Ascending aorta (tissue), 2 donors: ENCODE results near the gene PAQR5. TPM values are rescaled to one million over a fixed set of nuclear protein-coding genes. Genes with fewer than 3 reads are reported as not detected.

Experiments used
- DNase-seq, 2 donors: peaks; one replicate each; pipeline ENCODE4 v3.0.0-alpha.2; 2019; ENCODE audit warnings: low spot score in 2 of 2
- H3K27ac ChIP-seq, 2 donors: fragments of 200-600 bp; sonication (generic); one replicate each; pipeline ENCODE4 v1.5.1; 2016 to 2017; ENCODE audit warnings: mild to moderate bottlenecking in 1 of 2
- H3K27me3 ChIP-seq: fragments of 200-600 bp; sonication (generic); one replicate; pipeline ENCODE4 v1.5.1; 2017
- H3K36me3 ChIP-seq, 2 donors: fragments of 200-600 bp; sonication (generic); one replicate each; pipeline ENCODE4 v1.5.1; 2016
- H3K4me1 ChIP-seq, 2 donors: fragments of 200-600 bp; sonication (generic); one replicate each; pipeline ENCODE4 v1.5.1; 2016 to 2017; ENCODE audit warnings: mild to moderate bottlenecking in 1 of 2
- H3K4me3 ChIP-seq, 2 donors: fragments of 200-600 bp; sonication (generic); one replicate each; pipeline ENCODE4 v1.5.1; 2016 to 2017; ENCODE audit warnings: mild to moderate bottlenecking in 1 of 2
- H3K9me3 ChIP-seq, 2 donors: fragments of 200-600 bp; sonication (generic); one replicate each; pipeline ENCODE4 v1.5.1; 2016
- intact Hi-C: fragments of 100-400 bp; cut with DNase I; formaldehyde crosslinking; loops from one replicate; pipeline ENCODE4 v1.15.1; 2023
- total RNA-seq: library from RNA; depleted of rRNA; stranded (reverse); fragments of >200 nt; gene quantifications from one replicate; pipeline ENCODE4 v1.1.0, GENCODE V29; 2016
- TF ChIP-seq, protein P1 (sequence below), 3 experiments: fragments of 200-600 bp in 2 of 3; fragments of 450-650 bp in 1 of 3; sonication (generic) in 2 of 3; IDR thresholded peaks; one replicate each; pipeline ENCODE4 v1.5.1; 2016 to 2019; ENCODE audit warnings: antibody characterized with exemption in 3 of 3, mild to moderate bottlenecking in 1 of 3, moderate library complexity in 1 of 3

PAQR5 gene
- total RNA-seq, 1 donor from 2014 or later: 1.1 TPM

DNA sequence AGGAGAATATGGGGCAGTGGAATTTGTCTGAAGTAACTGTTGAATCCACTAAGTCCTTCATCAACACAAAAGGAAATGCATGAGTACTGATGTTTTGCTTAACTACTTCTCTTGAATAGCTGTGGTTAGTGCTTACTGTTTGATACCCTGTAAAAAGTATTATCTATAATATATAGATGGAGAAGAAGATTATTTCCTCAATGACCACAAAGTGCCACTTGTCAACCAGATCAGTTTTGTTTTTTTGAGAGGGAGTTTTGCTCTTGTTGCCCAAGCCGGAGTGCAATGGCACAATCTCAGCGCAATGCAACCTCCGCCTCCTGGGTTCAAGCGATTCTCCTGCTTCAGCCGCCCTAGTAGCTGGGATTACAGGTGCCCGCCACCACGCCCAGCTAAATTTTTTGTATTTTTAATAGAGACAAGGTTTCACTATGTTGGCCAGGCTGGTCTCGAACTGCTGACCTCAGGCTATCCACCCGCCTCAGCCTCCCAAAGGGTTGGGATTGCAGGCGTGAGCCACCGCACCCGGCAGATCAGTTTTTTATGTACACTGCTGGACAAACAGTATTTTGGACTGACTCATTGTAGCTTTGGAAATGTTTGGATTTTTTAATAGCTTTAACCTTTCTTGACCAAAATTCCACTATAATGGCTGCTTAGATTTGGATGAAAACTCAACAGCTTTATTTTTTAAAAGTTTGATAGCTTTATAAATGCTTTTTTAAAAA, 152.4 kb downstream of the PAQR5 start:
- peaks cover 8 to 17% of the 10 kb centered on the region in 2 donors for H3K4me1 ChIP-seq
- H3K27me3 ChIP-seq: no peaks in the 10 kb centered on the region
- H3K4me3 ChIP-seq: peak overlapping the region in 1 of 2 donors; percentile 89
- DNase-seq: no peak
- H3K36me3 ChIP-seq: peaks cover 6 to 18% of the 10 kb centered on the region in 2 donors
- peak overlapping the region; percentile 96 to 97 for H3K27ac ChIP-seq
- TF ChIP-seq, protein P1, sequence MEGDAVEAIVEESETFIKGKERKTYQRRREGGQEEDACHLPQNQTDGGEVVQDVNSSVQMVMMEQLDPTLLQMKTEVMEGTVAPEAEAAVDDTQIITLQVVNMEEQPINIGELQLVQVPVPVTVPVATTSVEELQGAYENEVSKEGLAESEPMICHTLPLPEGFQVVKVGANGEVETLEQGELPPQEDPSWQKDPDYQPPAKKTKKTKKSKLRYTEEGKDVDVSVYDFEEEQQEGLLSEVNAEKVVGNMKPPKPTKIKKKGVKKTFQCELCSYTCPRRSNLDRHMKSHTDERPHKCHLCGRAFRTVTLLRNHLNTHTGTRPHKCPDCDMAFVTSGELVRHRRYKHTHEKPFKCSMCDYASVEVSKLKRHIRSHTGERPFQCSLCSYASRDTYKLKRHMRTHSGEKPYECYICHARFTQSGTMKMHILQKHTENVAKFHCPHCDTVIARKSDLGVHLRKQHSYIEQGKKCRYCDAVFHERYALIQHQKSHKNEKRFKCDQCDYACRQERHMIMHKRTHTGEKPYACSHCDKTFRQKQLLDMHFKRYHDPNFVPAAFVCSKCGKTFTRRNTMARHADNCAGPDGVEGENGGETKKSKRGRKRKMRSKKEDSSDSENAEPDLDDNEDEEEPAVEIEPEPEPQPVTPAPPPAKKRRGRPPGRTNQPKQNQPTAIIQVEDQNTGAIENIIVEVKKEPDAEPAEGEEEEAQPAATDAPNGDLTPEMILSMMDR (IDR thresholded peaks at IDR 0.05): no peak
- intact Hi-C loops: loop anchor here (5.0 to 10.0 kb wide), 2 partner anchors 289 to 1024 kb away; partner anchors contain the start of gene GLCE
- no peaks in the 10 kb centered on the region for H3K9me3 ChIP-seq

DNA sequence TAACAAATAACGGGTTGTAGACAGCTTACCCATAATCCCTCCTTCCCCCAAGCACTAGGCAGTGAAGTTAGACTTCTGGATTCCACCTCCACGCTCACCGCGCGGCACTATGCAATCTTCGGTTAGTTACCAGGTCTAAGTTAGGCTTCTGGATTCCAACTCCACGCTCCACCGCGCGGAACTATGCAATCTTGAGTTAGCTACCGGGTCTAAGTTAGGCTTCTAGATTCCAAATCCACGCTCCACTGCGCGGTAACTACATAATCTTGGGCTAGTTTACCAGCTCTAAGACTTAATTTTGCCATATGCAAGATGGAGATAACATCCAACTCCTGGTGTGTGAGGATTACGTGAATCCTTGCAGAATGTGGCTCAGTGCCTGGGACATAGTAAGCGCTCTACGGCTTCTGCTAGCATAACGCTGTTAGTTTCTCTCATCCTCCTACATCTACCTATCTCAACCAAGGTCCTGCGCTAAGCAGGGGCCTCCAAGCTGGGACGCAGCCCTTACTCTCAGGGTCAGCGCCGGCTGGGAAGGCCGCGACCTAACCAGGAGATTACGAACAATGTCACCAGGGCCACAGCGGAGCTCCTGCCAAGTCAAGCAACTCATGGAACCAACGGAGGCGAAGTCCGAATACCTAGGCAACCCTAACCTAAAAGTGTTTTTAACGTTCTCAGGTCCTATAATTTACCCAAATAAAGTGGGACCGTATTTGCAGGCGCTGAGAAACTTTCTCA, 153.4 kb downstream of the PAQR5 start:
- H3K9me3 ChIP-seq: no peaks in the 10 kb centered on the region
- peak overlapping the region; percentile 96 to 97 for H3K27ac ChIP-seq
- peak overlapping the region; percentile 87 to 89 for H3K4me3 ChIP-seq
- intact Hi-C loops: loop anchor here (1.0 to 10.0 kb wide), 3 partner anchors 38 to 1023 kb away; partner anchors contain the start of genes GLCE and KIF23
- DNase-seq: peak in 1 of 2 donors; percentile 78
- H3K36me3 ChIP-seq: peaks cover 11 to 28% of the 10 kb centered on the region in 2 donors
- H3K4me1 ChIP-seq: peaks cover 8 to 17% of the 10 kb centered on the region in 2 donors
- TF ChIP-seq, protein P1 (IDR thresholded peaks at IDR 0.05): no peak
- no peaks in the 10 kb centered on the region for H3K27me3 ChIP-seq

DNA sequence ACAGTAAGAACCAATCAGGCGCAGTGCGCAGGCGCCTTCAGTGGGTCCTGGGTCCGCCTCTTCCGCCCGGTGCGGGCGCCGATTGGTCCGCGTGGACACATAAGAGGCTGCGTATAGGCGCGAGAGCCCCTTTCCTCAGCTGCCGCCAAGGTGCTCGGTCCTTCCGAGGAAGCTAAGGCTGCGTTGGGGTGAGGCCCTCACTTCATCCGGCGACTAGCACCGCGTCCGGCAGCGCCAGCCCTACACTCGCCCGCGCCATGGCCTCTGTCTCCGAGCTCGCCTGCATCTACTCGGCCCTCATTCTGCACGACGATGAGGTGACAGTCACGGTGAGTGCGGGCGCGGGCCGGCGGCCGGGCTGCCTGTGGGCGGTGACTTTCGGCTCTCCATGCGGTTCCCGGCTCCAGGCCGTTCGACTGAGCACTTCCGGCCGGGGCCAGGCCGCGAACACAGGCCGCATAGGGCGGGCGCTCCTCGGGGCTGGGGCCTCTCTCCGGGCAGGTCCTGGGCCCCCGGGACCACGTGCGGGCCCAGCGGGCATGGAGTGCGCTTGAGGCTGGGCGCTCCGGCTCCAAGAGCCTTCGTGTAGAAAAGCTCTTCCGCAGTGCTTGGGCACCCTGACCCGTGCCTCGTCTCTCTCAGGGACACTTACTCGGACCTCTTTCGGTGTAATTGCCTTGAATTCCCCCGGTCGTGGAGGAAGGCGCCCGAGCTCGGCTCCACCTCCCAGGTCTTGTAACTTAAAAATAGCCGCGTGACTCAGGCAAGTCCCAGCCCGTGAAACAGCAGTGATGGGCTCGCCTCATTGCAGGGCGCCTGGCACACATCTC, 154.2 kb downstream of the PAQR5 start, which contains the start of gene RPLP1:
Gene RPLP1 (plus strand): TSS at position 127 of the 830 bp plus-strand sequence. CDS start 131 bp downstream, at position 258.
- Histone ChIP-seq H3K9me3 (no peaks in the 10 kb centered on the region), H3K27ac (peak within 1 kb of the TSS; percentile 96 to 97), H3K36me3 (peaks cover 14 to 33% of the 10 kb centered on the region in 2 donors), H3K27me3 (no peaks in the 10 kb centered on the region), H3K4me3 (peak within 1 kb of the TSS; percentile 87 to 89), H3K4me1 (peaks cover 8 to 17% of the 10 kb centered on the region in 2 donors)
- TF ChIP-seq, protein P1 (IDR thresholded peaks at IDR 0.05): no peak
- peak; percentile 88 to 98 for DNase-seq
- intact Hi-C loops: loop anchor here (1.0 to 10.0 kb wide), 4 partner anchors 9 to 1022 kb away; partner anchors contain the start of genes GLCE and KIF23

DNA sequence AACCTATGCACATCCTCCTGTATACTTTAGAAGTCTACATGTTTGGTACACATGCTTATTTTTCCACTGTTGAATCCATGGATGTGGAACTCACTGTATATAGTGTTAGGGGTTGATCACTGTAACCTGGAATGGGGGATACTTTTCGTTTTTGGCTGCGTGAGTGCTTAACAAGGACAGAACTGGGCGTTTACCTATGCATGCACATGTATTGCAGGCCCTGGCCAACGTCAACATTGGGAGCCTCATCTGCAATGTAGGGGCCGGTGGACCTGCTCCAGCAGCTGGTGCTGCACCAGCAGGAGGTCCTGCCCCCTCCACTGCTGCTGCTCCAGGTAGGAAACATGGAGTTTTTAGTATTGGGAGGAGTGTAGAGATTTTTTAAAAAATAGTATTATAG, 156.2 kb downstream of the PAQR5 start:
- Histone ChIP-seq H3K27me3 (no peaks in the 10 kb centered on the region), H3K4me3 (peak overlapping the region; percentile 20 to 89), H3K9me3 (no peaks in the 10 kb centered on the region), H3K27ac (no peak overlapping the region), H3K4me1 (peaks cover 8 to 17% of the 10 kb centered on the region in 2 donors), H3K36me3 (peaks cover 14 to 33% of the 10 kb centered on the region in 2 donors)
- TF ChIP-seq, protein P1 (IDR thresholded peaks at IDR 0.05): no peak
- no peak for DNase-seq
- intact Hi-C loops: loop anchor here (5.0 to 10.0 kb wide), 2 partner anchors 293 to 1020 kb away; partner anchors contain the start of gene GLCE
